ENCODE measurements around the gene ZRANB2.

ZRANB2 gene

DNA sequence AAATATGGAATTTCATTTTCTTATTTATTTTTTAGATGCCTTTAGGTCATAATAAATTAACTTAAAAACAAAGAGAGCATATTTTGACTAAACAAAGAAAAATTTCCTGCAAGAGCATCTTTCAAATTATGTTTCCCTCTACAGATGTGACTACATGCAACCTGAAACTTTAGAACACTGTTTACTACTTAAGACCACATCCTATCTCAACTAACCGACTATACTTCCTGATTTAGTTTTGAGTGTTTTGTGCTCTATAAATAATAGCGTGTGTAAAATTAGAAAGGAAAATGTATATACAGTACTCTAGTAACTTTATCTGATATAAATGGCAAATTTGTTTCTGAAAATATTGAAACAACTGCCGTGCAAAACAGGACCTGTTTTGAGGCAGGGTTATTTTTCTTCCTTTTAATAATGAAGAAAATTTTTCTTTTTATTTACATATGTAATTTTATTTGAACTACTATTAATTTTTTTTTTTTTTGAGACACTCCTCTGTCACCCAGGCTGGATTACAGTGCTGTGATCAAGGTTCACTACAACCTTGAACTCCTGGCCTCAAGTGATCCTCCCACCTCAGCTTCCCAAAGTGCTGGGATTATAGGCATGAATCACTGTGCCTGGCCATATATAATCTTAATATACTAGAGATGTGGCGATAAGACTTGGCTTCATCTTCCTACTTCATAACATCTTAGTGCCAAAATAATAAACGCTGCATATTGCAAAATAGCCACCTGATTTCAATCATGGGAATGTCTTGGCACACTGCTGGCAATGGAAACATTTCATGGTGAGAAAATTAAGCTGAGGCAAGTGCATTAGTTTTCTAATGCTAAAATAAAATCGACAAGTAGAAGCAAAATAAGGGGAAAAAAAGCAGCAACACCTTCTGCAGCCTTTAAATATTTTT, 12.3 kb downstream of the ZRANB2 start:
- no peak for DNase-seq (ENCODE audit: low read depth)

DNA sequence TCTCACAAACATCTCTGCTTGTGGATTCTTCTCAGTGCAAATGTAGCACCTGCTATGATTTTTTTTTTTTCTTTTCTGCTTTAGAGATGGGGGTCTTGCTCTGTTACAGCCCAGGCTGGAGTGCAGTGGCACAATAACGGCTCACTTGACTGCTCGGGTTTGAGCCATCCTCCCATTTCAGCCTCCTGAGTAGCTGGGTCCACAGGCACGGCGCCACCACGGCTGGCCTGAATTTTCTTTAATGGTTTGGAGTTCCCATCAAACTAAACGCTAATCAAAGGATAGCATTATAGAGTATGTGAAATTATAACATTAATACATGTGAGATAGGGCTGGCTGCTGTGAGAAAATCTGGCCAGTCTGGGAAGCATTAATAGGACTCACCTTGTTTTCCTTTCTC, 26.0 kb downstream of the ZRANB2 start:
- DNase-seq (ENCODE audit: low read depth), result no peak

DNA sequence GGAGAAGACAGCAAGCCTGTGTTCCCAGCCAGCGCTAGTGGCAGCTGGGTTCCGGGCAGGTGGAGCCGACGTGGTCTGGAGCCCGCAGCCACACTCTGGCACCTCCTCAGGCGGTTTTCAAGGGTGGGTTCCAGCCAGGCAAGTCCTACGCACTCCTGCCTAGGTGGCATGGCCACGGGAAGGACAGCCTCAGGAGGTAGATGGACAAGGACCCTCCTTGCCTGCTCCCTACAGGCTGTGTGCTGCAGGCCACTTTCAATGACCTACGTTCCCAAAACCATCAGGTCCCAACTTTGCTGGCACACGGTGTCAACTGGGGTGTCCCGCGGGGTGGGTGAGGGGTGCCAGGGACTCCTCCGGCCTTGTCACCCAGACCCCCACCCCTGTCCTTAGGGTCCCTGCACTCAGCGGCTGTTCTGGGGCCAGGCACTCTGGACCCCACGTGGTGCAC, 26.5 kb downstream of the ZRANB2 start:
- no peak for DNase-seq (ENCODE audit: low read depth)

DNA sequence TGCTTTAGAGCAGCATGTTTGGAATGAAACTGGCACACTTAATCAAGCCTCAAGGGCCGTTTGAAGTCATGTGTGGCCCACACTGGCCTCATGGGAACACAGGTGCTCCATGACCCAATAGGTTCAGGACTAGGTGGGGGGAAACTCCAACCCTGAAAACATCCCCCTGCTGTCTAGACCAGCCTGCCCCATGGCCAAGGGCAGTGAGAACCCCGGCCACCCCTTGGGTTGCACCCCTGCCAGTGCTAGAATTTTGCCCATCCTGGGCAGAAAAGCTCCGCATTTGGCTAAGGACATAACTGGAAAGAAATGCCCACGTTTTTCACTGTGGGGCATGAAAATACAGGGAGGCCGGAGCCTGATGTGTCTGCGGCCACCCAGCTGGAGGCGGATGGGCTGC, 27.1 kb downstream of the ZRANB2 start:
- no peak for DNase-seq (ENCODE audit: low read depth)

DNA sequence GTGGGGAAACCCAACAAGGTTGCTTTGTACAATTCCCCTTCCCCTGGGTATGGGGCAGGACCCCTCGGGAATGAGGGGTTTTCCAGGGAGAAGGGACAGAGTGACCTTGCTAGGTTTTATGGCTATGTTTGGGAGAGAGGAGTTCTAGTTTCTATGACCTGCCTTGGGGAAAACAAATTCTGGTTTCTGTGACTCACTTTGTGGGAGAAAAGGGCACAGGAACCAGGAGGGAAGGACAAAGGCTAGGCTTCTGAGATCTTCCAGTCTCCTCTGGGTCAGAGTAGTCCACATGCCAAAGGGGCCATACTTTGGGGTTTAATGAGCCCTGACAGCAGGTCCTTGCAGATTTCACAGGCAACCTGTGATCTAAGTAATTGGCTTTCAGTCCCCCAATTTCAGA, 27.7 kb downstream of the ZRANB2 start:
- no peak for DNase-seq (ENCODE audit: low read depth)

DNA sequence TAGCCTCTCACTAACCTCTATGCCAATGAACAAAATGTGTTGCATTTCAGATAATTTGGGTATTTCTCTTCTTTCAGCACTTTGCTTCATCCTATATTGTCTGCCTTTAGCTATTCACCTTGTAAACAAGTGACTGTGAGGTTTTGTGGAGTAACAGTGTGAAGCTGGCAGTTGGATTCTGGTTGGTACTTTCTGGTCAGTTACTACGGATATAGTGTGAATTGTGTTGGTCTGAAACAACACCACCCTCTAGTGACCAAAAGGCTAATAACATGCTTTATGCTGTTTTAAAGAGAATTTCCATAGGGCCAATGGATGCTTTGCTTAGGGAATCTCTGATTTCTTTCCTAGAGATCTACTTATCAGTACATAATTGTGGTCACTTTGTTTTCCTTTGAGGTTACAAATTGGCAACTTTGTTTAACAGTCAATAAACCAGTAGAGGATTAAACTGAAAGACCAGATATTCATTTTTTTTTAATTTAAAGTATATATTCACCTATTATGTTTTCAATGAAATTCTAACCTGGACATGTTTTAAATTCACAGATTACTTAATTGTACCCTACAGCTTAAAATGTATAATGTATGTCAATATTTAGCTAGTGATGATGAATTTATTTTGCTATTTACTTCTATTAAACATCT, 30.8 kb downstream of the ZRANB2 start:
- peak; percentile 54 for DNase-seq (ENCODE audit: low read depth)

DNA sequence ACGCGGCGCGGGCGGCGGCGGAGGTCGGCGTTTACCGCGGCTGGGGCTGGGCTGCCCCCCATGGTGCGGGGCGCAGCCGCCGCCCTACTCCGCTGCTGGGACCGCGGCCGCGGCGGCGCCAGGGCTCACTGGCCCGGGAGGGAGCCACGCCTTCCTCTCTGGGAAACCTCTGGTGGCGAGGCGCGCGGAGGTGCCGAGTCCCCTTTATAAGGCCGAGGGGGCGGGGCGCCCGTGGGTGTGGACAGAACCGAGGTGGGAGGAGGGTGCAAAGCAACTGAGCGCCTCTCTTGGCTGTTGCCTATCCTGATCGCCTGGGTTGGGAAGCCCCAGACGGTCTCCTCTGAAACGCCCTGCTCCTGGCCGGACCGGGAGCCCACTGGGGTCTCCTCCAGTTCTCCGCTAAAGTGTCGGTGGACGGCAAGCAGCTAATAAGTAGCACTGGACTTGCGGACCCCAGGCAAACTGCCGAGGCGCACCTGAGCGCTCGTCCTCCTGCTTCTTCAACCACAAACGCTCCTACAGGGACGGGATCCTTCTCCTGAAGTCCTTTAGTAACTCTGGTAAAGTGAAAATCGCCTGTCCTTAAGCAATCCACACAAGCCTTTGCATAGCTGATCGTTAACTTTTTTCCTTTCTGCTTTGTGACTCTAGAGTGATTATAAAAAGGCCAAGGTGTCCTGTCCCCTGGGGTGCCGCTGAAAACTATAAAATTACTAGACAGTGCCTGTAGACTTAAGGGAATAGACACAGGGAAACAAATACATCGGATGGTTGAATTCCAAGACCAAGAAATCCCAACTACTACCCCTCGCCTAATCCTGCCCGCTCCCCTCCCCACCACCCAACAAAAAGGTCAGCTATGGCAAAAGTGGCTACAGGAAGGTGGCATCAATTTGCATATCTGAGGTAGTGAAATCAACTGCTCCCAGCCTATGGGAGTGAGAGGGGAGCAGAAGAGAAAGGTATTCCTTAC, 32.9 kb downstream of the ZRANB2 start, which contains the start of gene PTGER3:
Gene PTGER3 (minus strand): TSS at position 182 of the 973 bp plus-strand sequence. CDS start 239 bp downstream, outside the sequence.
- DNase-seq (ENCODE audit: low read depth), result no peak

DNA sequence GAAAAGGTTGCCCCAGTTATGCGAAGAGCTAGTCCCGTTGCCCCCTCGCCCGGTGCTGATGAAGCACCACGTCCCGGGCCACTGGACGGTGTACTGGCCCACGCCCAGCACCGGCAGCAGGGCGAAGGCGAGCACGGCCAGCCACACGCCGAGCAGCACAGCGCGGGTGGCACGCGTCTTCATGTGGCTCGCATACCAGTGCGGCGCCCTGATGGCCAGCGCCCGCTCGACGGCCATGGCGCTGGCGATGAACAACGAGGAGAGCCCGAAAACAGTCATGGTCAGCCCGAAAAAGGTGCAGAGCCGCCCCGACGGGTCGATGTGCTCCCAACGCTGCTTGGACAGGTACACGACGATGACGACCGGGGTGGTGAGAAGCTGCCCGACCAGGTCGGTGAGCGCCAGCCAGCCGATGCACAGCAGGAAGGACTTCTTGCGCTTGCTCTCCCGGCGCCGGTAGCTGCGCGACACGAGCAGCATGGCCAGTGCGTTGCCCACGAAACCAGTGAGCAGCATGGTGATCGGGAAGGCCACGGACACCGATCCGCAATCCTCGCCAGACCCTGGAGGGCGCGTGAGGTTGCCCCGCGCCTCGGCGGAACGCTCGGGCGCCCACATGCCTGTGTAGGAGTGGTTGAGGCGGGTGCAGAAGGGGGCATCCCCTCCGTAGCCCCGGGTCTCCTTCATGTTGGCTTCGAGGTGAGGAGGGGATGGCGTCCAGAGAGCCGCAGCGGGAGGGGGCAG, 33.8 kb downstream of the ZRANB2 start:
- DNase-seq (ENCODE audit: low read depth), result no peak

DNA sequence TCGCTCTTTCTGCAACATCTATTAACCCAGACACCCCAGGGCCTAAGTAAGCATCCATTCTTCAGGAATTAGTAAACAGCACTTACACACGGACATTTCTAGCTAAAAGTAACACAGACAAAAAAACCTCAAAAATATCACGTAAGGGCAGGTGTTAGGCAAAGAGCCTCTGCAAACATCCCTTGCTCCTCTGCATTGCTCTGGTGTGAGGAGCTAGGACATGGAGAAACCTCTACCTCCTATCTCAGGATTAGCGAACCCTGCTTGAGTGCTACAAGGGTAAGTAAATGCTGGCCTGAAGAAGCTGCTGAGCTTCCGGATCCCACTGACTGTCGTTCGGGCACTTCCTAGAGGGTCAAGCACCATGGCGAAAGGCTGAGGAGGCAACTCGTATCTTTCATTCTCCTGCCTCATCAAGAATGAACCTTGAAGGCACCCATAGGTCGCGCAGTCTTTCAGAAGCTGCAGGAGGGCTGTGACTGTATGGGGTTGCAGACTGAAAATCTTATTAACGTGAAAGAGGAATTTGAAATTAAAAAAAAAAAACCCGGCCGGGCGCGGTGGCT, 35.3 kb downstream of the ZRANB2 start:
- no peak for DNase-seq (ENCODE audit: low read depth)

DNA sequence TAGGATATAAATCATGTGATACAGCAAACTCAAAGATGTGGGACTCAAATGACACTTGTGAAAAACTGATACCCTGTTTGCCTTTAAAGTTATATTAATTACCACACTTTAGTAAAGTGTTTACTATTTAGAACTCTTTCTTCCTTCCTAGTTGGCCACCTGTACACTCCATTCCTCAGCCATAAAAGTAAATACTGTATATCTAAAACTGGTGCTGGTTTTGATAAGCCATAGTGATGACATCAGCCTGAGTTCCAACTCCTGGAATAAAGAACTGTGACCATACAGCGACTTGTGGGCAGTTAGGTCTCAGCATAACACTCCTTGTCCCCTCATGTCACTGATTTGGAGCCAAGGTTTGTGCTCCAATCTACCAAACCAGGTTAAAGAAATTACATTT, 36.0 kb downstream of the ZRANB2 start:
- DNase-seq (ENCODE audit: low read depth), result no peak

DNA sequence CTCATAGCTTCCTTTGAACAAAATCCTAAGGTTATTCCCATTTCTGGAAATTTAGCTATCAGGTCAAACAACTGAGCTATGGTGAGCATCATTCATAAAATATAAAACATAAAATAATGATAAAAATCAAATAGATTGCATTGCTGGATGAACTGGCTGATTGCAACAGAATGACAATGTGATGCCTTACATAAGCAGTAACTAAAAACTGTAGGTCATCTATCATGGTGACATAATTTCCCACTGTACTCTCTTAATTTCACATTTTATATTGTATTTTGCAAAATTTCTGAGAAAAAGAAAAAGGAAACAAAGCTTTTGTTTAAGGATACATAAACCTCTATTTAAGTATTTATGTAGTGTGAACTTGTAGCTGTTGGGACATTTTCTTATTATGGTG, 37.8 kb downstream of the ZRANB2 start:
- no peak for DNase-seq (ENCODE audit: low read depth)

DNA sequence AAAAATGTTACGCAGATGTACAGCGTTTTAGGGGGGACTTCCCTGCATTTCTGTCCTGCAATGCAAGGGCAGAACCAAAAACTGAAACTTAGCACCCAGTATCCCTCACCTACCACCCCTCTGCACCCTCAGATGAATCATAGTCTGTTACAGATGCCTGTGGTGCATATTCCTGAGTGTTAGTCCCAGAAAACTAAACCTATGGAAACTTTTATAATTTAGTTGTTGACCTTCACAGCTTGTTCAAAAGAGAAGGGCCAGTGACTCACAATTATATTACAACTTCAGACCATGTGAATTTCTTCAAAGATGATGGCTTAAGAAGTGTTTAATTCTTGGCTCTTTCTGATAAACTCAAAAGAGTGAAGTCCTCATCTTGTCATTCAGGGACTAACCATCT, 39.0 kb downstream of the ZRANB2 start:
- no peak for DNase-seq (ENCODE audit: low read depth)

DNA sequence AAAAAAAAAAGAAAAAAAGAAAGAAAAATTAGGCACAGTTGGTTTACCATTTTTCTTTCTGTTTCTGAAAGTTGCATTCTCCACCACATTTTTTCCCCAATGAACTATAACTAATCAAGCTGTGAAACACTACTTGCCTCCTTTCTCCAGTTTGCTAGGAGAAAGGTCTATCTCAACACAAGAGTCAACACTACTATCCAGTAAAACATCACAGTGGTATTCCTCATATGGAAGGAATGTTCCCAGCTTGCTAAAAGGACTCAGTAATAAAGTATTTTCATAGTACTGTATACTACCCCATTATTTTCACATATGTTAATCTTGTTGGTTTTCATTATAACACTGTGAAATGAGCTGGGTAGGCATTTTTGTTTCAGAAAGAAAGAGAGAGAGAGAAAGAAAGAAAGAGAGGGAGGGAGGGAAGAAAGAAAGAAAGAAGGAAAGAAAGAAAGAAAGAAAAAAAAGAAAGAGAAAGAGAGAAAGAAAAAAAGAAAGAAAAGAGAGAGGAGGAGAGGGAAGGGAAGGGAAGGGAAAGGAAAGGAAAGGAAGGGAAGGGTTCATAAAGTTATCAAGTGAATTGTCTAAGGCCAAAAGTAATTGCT, 41.1 kb downstream of the ZRANB2 start:
- no peak for DNase-seq (ENCODE audit: low read depth)

DNA sequence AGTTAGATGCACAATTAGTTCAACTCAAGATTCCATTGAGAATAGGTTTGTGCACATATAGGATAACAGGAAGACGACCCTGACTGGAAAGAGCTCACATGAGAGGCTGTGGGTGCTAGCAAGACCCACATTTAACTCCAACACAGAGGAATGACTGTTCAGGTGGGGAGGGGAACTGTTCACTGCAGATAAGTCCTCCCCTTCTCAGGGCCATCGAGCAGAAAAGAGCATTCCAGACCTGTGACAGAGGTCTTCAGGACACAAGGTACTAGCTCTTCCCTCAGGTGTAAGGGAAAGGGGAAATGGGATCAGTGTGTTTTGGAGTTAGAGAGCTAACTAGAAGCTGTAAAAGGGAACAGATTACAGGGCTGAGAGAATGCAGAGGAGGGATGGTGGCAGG, 41.9 kb downstream of the ZRANB2 start:
- DNase-seq (ENCODE audit: low read depth), result no peak

DNA sequence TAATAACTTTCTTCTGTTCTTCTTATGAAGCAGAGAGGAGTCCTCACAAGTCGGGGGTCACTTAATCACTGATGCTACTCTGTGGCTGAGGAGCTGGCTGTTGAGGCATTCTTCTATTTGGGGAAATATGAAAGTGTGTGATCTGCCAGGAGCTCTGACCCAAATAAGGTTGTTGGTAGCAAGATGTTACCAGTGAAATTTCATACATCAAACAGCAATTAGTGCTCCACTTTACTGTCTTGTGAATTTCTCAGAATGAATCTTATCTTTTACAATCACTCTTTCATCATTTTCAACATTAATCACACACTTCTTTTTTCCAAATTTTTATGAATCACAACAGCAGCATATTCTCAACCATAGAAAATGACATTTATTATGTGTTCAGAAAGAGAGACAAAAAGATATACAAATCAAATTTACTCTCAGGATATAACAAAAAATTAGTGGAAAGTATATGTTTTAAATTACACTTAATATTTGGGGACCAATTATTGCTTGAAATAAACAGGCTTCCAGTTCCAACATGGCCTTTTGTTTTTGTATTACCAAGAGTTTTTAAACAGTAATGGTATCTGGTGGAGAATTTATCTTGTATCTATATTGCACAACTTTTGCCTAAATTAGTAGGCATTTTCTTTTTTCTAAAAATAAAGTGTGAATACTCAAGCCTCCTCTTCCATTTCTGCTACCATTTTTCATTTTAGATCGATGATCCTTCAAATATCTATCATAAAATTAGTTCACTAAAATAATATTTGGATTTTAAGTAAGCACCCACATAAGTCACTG, 42.8 kb downstream of the ZRANB2 start:
- DNase-seq (ENCODE audit: low read depth), result no peak

DNA sequence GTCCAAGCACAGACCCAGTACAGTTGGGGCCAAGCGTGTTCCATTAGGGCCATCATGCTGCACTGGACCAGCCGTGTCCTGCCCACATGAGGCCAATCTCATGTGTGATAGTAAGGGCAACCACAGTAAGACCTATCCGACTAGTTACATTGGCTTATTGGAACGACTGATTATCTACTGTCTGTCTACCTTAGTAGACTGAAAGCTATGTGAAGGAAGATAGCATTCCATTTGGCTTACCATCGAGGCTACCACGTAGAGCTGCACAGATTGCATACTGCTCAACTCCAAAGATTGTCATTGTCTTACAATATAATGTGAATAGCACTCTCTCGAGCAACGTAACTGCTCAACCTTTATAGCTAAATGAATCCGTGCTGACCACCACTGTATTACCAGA, 43.8 kb downstream of the ZRANB2 start:
- DNase-seq (ENCODE audit: low read depth), result no peak

DNA sequence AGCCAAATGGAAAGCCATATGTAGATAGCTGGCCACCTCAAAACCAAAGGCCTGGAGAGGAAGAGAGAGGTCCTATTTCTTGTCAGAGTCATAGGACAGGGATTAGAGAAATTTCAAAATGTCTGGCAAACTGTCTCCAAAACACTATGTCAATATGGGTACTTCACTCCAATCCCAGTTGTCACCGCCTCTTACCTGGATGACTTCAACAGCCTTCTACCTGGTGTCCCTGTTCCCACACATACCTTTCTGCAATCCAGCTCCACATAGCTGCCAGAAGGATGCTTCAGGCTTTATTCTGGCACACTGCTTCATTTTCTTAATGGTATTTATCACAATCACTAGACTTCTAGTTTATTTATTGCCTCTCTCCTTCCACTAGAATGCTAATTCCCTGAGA, 47.7 kb downstream of the ZRANB2 start:
- DNase-seq (ENCODE audit: low read depth), result no peak

DNA sequence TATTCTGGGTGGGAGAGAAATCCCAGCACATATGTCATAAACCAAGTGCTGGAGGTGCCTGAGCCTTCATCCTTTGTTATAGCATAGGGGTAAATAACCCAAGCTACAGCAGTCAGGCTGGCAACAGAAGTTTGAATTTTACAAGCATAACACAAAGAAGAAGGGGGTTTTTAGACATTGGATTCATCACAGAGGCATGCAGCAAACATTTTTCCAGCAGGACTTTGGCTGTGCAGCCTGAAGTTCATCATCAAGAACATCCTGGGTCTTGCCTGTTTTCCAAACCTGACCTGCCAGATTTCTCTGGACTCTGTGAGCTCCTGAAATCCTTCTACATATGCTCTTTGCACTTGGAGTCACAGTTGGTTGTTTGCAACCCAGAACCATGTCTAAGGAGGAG, 49.4 kb downstream of the ZRANB2 start:
- peak; percentile 57 for DNase-seq (ENCODE audit: low read depth)

DNA sequence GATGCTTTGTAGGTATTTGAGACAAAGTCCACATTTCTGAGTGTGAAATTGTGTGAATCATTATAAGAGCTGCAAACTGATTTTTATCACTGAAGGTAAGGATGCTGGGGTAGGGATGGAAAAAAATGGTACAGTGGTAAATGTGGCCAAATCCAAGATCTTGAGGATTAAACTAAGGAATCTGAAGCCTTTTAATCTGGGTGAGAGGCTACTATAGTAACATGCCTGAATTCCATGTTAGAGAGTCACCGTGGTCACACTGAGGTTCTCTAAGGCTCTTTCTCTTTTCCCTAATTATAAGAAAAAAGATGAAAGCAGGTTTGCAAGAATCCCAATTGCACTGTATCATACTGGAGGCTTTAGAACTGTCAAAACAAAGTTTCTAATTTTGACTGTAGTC, 50.8 kb downstream of the ZRANB2 start:
- no peak for DNase-seq (ENCODE audit: low read depth)

DNA sequence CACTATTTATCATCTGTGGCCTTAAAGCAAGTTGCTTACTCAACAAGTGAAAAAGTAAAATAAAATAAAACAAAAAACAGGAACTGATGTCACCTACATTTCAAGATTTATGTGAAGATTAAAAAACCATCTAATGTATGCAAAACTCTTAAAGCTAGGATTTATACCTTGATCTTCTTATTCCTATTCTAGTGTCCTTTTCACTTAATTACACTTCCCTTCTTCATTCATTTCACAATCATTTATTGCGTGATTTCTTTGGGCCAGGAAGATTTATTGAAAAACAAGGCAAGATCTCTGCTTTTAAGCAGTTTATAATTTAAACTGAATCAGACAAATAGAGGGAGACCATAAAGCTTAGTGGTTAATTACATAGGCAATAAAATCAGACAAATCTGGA, 51.9 kb downstream of the ZRANB2 start:
- no peak for DNase-seq (ENCODE audit: low read depth)

Measured in GM04504 (cell line).